LNCAP (cell line): ENCODE data around the gene MYO1B.

ENCODE experiments used
- TF ChIP-seq, protein P1 (sequence below): fragments of 450-650 bp; IDR thresholded peaks from 2 replicates; pipeline ENCODE4 v1.5.1; 2017; ENCODE audit warnings: mild to moderate bottlenecking

MYO1B gene

GRCh38 chr2:191245046-191245868, at the start of gene MYO1B:
MYO1B (plus strand) TSS chr2:191245404; CDS start chr2:191276896, 31,492 bp downstream.
- TF ChIP-seq, protein P1, sequence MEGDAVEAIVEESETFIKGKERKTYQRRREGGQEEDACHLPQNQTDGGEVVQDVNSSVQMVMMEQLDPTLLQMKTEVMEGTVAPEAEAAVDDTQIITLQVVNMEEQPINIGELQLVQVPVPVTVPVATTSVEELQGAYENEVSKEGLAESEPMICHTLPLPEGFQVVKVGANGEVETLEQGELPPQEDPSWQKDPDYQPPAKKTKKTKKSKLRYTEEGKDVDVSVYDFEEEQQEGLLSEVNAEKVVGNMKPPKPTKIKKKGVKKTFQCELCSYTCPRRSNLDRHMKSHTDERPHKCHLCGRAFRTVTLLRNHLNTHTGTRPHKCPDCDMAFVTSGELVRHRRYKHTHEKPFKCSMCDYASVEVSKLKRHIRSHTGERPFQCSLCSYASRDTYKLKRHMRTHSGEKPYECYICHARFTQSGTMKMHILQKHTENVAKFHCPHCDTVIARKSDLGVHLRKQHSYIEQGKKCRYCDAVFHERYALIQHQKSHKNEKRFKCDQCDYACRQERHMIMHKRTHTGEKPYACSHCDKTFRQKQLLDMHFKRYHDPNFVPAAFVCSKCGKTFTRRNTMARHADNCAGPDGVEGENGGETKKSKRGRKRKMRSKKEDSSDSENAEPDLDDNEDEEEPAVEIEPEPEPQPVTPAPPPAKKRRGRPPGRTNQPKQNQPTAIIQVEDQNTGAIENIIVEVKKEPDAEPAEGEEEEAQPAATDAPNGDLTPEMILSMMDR, result peak; percentile 68

DNA sequence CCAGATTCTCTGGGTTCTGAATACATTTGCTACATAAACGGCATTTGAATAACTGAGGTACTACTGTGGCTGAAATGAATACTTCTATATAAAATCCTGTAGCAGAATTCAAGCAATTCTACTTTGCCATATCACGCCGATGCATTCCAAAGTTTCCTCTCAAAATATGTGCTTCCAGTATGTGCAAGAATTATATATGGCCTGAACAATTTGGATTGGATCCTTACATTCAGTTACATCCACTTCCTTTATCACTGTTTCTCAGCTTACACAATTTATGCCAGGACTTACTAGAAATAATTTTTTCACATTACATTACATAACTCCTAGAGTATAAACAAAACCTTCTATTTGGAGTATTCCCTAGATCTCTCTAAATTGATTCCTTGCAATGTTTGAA, 48.1 kb upstream of the MYO1B start:
- TF ChIP-seq, protein P1, result no peak

DNA sequence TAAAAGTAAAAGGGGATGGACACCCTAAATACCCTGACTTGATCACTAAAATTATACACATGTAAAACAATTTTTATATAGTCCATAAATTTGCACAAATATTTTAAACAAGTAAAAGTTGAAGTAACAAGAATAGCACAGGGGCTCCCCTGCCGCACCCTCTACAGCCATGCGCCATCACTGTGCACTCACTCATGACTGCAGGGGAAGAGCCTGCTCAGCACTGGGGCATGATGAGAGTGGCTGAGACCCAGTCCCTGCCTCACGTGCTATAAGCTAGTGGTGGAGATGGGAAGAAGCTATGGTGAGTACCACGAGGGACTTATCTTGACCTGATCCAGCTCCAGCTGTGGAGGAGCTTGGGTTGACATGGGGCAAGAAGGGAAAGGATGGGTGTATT, 46.9 kb upstream of the MYO1B start:
- TF ChIP-seq, protein P1, result no peak

GRCh38 chr2:191199929-191200512, 45.2 kb upstream of the MYO1B start:
- TF ChIP-seq, protein P1, result no peak

GRCh38 chr2:191200910-191201309, 44.3 kb upstream of the MYO1B start:
- TF ChIP-seq, protein P1, result no peak

DNA sequence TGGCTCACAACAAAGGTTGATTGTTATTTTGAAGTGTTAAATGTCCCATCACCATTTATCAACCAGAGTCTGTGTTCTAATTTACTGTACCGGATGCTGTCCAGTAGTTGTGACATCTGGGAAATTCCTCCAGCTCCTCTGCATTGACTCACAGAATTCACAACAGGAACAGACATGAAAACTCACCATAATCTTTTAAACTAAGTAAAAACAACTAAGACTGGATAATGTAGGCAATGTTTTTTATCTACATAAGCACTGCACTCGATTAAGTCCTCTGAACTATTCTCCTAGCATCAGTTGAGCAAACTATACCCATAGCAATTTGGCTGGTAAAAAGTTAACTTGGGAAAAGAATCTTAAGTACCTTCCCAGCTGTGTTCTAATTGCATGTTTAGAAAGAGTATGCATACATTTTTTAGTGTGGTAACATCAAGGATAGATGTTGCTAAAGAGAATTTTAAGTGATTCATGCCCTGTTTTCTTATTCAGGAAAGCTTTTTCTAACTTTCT, 42.9 kb upstream of the MYO1B start:
- TF ChIP-seq, protein P1, result no peak

DNA sequence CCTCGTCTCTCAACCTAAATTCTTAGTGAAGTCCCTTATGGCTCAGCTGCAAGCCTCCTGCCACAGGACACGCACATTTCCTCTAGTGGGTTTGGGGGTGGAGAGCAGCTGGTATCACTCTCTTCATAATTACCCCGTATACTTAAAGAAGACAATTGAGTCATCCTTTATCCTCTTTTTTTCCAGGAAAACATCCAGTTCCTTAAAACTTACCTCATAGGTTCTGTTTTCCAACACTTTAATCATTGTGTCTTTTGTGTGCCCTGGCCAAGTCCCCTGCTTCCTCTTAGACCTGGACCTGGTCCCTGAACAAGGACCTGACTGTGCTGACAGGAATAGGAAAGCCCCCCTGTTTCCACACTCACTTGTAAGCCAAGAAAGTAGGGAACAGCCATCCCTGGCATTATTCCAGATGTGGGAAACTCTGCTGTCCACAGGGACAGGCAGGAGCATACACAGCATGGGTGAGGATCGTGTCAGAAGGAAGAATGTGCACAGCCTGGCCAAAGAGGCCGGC, 42.3 kb upstream of the MYO1B start:
- TF ChIP-seq, protein P1, result no peak
